Bone marrow (tissue), 2 donors: ENCODE data around the gene LKAAEAR1.
A peak's percentile ranks its signal among the peaks of the same experiment; 100 is the strongest.

Experiments
- DNase-seq, 2 donors: peaks; one replicate each; lab custom pipeline; 2025; lab: John Stamatoyannopoulos, UW

Gene LKAAEAR1

DNA sequence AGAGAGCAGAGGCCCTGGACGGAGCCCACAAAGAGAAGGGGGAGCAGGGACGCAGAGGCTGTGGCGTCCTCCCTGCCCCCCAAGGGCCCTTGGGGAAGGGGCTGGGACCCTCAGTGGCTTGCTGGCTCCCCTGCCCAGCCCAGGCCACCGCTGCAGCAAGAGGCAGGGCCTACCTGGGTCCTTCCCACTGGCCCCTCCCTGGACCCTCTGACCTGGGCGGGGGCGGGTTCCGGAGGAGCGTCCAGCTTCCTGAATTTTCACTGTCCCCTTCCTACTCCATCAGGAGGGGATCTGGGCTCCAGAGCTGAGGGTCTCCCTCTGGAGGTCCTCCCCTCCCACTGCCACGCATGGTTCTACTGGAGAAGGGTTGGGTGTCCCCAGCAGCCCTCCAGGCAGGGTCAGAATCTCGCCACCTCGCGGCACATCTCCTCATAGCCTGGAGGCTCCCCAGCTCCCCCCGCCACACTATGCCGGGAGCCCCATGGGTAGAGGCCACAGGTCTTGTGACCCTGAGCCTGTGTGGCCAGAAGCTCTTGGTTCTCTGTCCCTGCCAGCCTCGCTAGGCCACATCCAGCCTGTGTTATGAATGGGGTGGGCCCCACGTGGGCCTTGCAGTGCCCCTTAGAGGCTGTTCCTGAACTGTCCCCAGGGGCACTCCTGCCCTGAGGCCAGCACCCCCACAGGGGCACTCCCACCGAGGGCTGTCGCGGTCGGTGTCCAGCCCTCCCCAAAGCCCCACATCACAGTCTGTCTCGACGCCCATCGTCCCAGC is 33.8 kb downstream of the LKAAEAR1 start:
- DNase-seq = no peak

- no peak for DNase-seq
Observed at GRCh38 chr20:64049878-64050260, 34.3 kb downstream of the LKAAEAR1 start.

DNA sequence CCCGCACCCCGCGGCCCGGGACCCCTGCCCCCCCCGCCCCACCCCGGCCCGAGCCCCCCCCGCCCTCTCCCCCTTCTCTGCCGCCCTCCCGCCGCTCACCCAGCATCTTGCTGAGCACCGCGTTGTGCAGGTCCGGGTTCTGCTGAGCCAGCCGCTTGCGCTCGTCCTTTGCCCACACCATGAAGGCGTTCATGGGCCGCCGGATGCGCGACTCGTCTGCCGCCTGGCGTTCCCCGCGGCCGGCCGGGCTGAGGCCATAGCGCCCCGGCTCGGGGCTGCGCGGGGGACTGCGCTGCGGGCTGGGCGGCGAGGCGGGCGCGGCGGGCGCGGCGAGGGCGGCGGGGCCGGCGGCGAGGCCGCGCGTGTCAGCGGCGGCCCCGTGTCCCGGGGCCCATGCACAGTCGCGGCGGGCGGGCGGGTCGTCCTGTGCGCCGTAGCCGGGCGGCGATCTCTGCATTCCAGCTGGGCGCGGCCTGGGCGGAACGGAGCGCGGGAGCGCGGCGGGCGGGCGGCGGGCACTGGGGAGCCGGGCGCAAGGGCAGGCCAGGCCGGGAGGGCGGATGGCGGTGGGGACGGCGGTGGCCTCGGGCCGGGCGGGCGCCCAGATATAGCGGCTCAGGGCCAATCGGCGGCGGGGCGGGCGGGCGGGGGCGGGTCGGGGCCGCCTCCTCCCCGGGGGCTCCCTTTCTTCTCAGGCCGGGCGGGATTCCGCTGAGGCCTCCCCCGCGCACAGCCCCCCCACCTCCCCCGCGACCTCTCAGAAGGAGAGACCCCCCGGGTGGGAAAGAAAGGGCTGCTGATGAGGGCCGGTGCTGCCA is 34.9 kb downstream of the LKAAEAR1 start, which contains the start of gene SOX18:
Gene SOX18, minus strand, starts transcription at position 580 of the 818 bp plus-strand sequence. Its CDS starts 123 bp downstream, at position 457.
- no peak for DNase-seq

DNA sequence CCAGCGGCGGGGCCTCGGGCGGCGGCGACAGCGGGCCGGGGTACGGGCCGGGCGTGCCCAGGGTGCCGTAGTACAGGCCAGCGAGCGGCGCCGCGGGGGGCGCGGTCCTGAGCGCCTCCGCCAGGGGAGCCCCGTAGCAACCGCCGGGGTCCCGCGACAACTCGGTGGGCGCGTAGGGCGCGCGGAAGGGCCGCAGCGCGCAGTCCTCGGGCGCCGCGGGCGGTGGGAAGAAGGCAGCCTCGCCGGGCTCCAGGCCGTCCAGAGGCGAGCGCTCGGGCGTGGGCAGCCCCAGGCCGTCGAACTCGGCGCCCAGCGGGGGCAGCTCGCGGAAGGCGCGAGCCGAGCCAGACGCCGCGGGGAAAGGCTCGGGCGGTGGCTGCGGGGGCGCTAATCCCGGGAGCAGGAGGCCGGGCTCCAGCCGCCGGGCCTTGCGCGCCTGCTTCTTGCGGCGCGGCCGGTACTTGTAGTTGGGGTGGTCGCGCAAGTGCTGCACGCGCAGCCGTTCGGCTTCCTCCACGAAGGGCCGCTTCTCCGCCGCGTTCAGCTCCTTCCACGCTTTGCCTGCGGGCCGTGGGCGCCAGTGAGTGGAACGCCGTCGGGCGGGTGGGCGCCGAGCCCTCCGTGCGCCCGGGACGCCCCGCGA is 35.7 kb downstream of the LKAAEAR1 start:
- DNase-seq = no peak

DNA sequence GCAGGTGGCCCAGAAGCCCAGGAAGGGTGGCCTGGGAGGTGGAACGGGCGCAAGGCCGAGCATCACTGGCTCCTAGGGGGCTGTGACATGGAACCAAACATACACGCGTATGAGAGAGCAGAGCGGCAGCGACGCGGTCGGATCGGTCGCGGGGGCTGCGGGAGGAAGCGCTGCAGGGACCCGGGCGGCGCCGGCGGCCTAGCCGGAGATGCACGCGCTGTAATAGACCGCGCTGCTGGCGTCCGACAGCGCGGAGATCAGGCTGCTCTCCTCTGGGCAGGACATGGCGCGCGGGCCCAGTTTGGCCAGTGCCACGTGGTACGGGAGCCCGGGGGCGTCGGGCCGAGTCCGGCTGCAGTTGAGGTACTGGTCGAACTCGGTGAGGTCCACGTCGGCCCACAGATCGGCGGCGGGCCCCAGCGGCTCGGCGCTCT is 36.2 kb downstream of the LKAAEAR1 start:
- no peak for DNase-seq

DNA sequence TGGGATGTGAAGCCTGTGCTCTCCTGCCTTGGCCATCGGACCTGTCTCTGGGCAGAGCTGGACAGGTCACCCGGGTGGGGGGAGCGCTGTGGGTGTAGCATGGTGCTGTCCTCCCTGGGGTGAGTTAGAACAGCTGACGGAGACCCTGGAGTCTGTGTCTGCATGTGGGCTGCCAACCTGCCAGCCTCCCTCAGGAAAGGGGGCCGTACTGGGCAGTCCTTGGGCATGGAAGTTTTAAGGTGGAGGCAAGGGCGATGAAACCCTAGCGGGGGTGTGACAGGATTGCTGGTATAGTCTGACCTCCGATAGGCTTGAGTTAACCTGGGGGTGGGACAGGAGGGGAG is 37.2 kb downstream of the LKAAEAR1 start:
- no peak for DNase-seq

DNA sequence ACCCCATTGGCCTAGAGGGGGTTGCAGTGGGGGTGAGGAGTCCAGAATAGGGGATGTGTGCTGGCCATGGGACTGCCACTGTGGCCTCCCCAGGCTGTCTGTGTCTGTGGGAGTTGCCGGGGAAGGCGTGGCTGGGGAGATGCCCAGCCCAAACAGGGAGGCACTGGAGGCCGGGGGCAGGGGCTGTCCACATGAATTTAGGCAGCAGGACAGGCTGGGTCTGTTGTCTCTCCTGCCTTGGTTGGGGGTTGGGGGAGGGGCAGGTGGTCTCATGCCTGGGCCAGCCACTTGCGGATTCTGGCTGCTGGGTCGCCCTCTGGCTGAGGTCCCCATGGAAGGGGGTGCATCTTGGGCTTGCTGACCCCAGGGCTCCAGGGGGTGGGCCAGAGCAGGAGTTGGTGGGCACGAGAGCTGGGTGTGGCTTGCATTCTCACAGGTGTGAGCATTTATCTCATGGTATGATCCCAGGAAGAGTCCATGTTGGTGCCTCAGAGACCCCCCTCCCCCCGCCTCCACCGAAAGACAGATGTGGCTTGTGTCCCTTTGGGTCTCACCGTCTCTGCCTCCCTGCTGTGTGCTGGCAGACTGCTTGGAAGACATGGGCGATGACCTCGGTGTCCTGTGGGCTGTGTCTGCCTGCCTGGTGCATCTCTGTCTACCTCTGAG is 38.7 kb downstream of the LKAAEAR1 start:
- DNase-seq = no peak

DNA sequence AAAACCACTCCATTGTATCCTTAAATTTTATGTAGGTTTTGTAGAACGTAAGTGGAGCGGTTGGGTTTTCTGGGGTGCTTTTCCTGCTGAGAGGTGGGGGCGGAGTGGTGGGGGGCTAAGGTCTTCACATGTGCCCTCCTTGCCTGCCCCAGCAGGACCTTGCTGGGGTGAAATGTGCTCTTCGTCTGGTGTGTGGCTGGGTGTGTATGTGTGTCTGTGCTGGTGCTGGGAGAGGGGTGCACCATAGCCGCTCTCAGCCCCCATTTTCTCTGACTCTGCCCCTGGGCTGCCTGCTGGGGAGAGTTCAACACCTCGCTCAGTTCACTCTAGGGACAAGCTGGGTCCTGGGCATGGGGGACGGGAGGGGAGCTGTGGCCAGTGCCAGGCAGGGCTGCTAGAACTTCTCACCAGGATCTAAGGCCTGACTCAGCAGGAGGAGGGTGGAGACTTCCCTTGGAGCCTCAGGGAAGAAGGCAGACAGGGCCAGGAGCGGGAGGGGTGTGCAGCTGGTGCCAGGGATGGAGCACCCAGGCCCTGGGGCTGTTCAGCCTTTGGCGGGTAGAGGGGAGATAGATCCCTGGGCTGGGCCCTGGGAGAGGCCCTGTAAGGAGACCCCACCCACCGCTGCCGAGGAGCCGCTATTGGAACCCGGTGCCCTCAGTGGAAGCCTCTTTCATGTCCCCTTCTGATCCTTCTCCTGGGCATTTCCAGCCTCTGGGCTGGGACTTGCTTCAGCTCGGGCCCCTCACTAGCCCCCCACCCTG is 39.5 kb downstream of the LKAAEAR1 start:
- no peak for DNase-seq

DNA sequence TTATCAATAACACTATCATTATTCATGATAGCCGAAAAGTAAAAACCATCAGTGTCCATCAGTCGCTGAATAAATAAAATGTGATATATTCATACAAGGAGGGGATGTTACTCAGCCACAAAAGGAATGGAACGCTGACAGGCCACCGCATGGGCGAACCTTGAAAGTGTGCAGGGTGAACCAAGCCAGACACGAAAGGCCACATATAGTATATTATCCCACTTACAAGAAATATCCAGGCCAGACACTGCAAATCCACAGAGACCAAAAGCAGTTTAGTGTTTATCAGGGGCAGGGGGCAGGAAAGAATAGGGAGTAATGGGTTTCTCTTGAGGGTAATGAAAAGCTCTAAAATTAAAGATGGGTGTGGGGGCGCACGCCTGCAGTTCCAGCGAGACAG is 40.4 kb downstream of the LKAAEAR1 start:
- DNase-seq = no peak

GRCh38 chr20:64042054-64042781 is 42.0 kb downstream of the LKAAEAR1 start:
- DNase-seq = no peak

- no peak for DNase-seq
Observed at GRCh38 chr20:64041781-64042053, 42.5 kb downstream of the LKAAEAR1 start.

- no peak for DNase-seq
Observed at GRCh38 chr20:64041040-64041780, 43.0 kb downstream of the LKAAEAR1 start.

DNA sequence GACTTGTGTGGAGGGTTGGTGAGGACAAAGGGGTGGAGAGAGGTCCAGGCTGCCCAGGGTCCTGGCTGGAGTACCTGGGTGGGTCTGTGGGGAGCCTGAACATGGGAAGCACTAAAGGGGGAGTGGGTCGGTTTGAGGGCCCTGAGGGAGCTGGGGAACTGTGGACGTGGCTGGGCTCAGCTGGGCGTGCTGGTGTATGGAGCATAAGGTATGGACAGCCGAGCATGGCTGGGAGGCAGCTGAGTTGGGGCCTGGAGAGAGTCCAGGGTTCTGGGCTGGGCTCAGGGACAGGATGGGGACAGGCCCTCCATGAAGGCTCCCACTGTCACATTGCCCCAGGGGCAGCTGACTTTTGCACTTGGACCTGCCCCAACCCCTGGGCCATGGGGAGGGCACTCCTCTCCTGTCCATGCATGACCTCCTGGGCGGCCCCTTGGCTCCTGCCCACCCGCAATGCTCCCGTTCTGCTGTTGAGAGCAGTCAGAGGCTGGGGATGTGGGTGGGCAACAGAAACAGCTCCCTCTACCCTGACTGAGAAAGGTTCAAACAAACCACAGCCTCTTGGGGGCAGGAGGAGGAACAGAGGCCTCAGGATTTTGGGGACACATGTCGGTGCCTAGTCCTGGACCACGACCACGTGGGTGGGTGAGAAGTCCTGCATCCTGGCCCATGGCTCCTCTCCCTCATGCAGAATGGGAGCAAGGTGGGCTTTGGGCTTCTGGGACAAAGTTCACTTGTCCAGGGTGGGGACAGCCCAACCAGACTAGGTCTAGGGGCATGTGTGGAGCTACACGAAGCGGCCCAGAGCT is 43.8 kb downstream of the LKAAEAR1 start:
- no peak for DNase-seq

DNA sequence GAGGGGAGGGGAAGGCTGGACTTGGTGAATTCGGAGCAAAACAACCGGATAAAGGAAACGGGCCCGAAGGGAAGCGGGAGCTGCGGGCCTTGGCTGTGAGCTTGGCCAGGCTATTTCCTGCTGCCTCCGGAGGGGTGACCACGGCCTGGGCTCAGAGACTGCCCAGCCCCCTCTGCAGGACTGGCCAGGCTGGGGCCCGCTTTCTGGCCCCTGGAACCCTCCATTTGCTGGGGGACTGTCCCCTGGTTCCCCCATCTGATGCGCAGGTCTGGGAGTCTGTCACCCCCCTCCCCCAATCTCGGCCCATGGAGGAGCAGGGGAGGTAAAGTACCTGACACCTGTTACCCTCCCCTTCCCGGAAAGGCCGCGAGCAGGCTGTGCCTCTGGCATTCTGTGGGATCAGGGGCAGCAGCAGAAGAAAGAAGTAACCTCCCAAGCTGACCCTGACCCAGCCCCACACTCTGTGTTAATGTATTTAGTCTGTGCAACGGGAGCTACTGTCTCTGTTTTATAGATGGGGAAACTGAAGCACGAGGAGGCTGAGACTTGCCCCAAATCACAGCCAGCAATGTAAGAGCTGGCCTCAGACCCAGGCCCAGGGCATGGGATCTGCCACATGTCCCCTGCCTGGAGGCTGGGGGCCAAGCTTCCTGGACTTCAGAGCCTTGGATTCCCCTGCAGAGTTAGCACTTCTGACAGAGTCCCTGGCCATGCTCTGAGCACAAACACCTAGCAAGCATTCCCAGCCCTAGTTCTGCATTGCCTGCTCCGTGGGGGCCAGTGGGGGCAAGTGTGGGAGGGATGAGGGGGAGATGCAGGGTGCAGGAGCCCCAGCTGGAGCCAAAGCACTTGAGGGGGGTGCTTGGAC is 44.7 kb downstream of the LKAAEAR1 start:
- no peak for DNase-seq

DNA sequence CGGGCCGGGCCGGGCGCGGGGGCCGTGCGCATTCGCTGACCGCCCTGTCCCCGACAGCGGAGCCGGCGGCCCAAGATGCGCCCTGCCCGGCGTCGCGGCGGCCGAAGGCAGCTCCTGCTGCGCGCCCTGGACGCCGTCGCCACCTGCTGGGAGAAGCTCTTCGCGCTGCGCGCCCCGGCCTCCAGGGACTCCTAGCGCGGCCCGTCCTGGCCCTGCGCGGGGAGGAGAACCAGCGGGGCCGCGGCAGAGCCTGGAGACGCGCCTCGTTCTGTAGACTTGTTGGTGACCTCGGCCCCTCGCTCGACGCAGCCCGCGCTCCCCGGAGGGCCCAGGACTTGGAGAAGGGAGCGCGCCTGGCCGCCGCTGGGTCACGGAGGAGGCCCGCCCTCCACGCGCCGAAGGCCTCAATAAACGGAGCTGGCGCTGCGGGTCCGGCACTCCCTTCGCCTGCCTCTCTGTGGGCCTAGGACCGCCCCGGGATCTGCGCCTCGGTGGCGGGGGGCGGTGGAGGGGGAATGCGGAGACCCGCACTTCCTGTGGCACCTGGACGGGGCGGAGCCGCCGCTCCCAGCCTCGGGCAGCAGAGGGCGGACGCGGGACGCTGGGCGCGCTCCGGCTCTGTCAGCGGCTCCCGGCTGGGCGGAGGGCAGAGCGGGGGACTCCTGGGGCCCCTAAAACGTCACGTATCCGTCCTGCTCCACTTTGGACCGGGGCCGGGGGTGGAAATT is 45.5 kb downstream of the LKAAEAR1 start:
- peak; percentile 35 to 63 for DNase-seq

DNA sequence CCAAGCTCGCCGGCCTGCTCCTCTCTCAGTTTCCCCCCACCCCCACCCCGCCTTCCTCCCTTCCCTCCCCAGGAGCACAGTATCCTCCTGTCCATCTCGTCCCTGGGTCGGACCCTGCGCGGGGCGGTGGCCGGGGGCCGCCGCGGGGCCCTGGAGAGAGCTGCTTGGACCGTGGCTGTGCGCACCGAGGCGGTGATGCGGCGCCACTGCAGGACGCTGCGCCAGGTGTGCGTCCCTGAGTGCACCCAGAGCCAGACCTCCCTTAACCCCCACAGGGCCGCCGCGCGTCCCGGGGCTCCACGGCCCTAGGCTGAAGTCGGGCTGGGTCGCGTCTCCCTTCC is 46.0 kb downstream of the LKAAEAR1 start:
- no peak for DNase-seq

DNA sequence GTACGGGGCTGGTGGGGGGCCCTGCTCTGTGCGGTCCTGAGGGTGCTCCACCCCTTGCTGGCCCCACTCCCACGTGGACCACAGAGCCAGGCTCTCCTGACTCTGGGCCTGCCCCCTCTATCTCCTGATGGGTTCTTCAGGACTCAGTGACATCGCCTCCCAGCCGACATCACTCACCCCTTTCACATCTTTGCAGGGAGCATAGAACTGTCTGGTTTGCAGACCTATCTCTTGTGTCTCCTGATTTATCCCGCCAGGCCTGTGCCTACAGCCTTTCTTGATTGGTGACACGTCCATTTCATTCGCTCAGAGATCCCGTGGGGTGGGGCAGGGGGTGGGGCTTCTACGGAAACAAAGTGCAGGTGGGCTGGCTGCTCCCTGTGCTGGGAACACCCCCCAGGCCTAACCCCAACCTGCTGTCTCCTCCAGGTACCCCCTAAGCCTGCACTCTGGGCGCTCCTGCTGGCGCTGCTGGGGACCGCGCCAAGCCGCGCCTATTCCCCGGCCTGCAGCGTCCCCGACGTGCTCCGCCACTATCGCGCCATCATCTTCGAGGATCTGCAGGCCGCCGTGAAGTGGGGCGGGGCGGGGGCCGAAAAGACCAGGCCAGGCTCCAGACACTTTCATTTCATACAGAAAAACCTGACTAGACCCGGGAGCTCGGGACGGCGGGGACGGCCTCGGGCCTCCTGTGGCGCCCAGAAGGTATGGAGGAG is 46.5 kb downstream of the LKAAEAR1 start:
- no peak for DNase-seq

- DNase-seq = no peak
Observed at GRCh38 chr20:64037199-64037497, 47.0 kb downstream of the LKAAEAR1 start.
